Osteoblast (primary cell): Measurements from ENCODE around the gene VEGFA. TPM values are rescaled to one million over a fixed set of nuclear protein-coding genes. Genes with fewer than 3 reads are reported as not detected.

Experiments
- DNase-seq: peaks from one replicate; pipeline ENCODE4 v3.0.0; 2011; ENCODE audit warnings: low spot score, mixed read lengths; ENCODE audit not compliant: insufficient read length; ENCODE audit errors: missing footprints
- H2AFZ ChIP-seq: 2 replicates; pipeline ENCODE4 v1.6.0; 2011; ENCODE audit warnings: mild to moderate bottlenecking, low read length
- H3K27ac ChIP-seq: 2 replicates; pipeline ENCODE4 v1.5.1; 2011; ENCODE audit warnings: mild to moderate bottlenecking, low read depth, low read length, moderate library complexity
- H3K27me3 ChIP-seq: 2 replicates; pipeline ENCODE4 v1.6.0; 2012; ENCODE audit warnings: mild to moderate bottlenecking, control low read depth, inconsistent platforms, low read length, moderate library complexity; ENCODE audit not compliant: insufficient read depth
- H3K36me3 ChIP-seq: 2 replicates; pipeline ENCODE4 v1.5.1; 2011; ENCODE audit warnings: mild to moderate bottlenecking, low read length, control low read depth, moderate library complexity; ENCODE audit not compliant: insufficient read depth
- H3K4me1 ChIP-seq: 2 replicates; pipeline ENCODE4 v1.5.1; 2011; ENCODE audit warnings: mild to moderate bottlenecking, low read length, control low read depth, moderate library complexity; ENCODE audit not compliant: insufficient read depth
- H3K4me2 ChIP-seq: 2 replicates; pipeline ENCODE4 v1.6.0; 2011; ENCODE audit warnings: mild to moderate bottlenecking, low read length; ENCODE audit not compliant: insufficient read depth
- H3K4me3 ChIP-seq: fragments of 200-600 bp; sonication (generic); 3 replicates; pipeline ENCODE4 v1.5.1; 2012; ENCODE audit warnings: mild to moderate bottlenecking, low read length, inconsistent platforms; ENCODE audit not compliant: insufficient read depth
- H3K79me2 ChIP-seq: 2 replicates; pipeline ENCODE4 v1.6.0; 2012; ENCODE audit warnings: mild to moderate bottlenecking, low read length, control low read depth, inconsistent platforms; ENCODE audit not compliant: insufficient read depth
- H3K9me3 ChIP-seq: 2 replicates; pipeline ENCODE4 v1.5.1; 2011; ENCODE audit warnings: low read depth, low read length, control low read depth
- H4K20me1 ChIP-seq: 2 replicates; pipeline ENCODE4 v1.6.0; 2012; ENCODE audit warnings: mild to moderate bottlenecking, low read length, control low read depth; ENCODE audit not compliant: insufficient read depth
- total RNA-seq: library from RNA; depleted of rRNA; stranded (reverse); fragments of >200 nt; gene quantifications from 2 replicates; pipeline ENCODE4 v1.2.3, GENCODE V29; 2012
- TF ChIP-seq, protein P1 (sequence below): IDR thresholded peaks from 2 replicates; pipeline ENCODE4 v1.5.1; 2011; ENCODE audit warnings: mild to moderate bottlenecking, low read depth, low read length, moderate library complexity; ENCODE audit errors: extremely low read depth

Gene VEGFA
- total RNA-seq, 1 donor = 193 TPM

DNA sequence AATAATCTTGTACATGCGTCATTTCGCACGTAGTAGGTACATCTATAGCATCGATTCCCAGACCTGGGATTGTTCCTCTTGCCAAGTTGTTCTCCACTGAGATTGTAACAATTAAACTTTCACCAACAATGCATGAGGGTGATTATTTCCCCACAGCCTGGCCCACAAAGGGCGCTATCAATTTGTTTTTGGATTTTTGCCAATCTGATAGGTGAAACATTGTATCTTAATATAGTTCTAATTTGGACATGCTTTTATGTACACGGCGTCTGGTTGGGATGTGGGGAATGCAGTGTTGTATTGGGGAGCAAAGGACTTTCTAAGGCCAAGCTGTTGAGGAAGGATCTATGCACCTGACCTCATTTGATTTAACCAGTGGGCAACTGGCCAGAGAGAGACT lies 59.5 kb downstream of the VEGFA start:
- no peak overlapping the region for H3K4me2 ChIP-seq

DNA sequence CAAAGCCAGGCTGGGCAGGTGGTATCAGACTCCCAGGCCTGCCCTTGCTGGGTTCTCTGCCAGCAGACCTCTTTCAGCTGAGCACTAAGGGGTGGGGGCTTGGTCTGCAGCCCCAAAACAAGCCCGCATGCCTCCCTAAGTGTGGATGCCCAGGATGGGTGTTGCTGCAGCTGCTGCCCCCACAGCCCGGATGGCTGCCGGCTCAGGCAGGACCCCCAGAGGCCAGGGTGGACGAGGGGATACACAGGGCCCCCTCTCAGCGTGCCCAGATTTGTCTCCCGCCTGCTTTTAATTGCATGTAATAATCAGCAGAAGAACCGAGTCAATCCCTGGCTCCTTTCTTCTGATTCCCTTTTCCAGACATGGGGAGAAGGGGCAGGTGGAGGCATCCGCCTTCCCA lies 60.8 kb downstream of the VEGFA start:
- H3K27me3 ChIP-seq = peaks cover 8% of the 10 kb centered on the region
- no peaks in the 10 kb centered on the region for H3K9me3 ChIP-seq
- no peaks in the 10 kb centered on the region for H4K20me1 ChIP-seq
- no peaks in the 10 kb centered on the region for H3K4me1 ChIP-seq
- H3K79me2 ChIP-seq = no peaks in the 10 kb centered on the region
- DNase-seq = no peak
- no peaks in the 10 kb centered on the region for H3K36me3 ChIP-seq
- no peak overlapping the region for H2AFZ ChIP-seq
- H3K4me3 ChIP-seq = no peak overlapping the region
- TF ChIP-seq, protein P1, sequence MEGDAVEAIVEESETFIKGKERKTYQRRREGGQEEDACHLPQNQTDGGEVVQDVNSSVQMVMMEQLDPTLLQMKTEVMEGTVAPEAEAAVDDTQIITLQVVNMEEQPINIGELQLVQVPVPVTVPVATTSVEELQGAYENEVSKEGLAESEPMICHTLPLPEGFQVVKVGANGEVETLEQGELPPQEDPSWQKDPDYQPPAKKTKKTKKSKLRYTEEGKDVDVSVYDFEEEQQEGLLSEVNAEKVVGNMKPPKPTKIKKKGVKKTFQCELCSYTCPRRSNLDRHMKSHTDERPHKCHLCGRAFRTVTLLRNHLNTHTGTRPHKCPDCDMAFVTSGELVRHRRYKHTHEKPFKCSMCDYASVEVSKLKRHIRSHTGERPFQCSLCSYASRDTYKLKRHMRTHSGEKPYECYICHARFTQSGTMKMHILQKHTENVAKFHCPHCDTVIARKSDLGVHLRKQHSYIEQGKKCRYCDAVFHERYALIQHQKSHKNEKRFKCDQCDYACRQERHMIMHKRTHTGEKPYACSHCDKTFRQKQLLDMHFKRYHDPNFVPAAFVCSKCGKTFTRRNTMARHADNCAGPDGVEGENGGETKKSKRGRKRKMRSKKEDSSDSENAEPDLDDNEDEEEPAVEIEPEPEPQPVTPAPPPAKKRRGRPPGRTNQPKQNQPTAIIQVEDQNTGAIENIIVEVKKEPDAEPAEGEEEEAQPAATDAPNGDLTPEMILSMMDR = no peak
- no peak overlapping the region for H3K4me2 ChIP-seq
- no peak overlapping the region for H3K27ac ChIP-seq

More for the DNA sequence above, 59.5 kb downstream of the VEGFA start:
- Histone ChIP-seq H3K79me2 (no peaks in the 10 kb centered on the region), H2AFZ (no peak overlapping the region), H3K36me3 (no peaks in the 10 kb centered on the region), H3K27me3 (peaks cover 10% of the 10 kb centered on the region), H4K20me1 (no peaks in the 10 kb centered on the region), H3K4me3 (no peak overlapping the region), H3K4me1 (no peaks in the 10 kb centered on the region), H3K9me3 (no peaks in the 10 kb centered on the region), H3K27ac (no peak overlapping the region)
- no peak for DNase-seq
- TF ChIP-seq, protein P1 = no peak

DNA sequence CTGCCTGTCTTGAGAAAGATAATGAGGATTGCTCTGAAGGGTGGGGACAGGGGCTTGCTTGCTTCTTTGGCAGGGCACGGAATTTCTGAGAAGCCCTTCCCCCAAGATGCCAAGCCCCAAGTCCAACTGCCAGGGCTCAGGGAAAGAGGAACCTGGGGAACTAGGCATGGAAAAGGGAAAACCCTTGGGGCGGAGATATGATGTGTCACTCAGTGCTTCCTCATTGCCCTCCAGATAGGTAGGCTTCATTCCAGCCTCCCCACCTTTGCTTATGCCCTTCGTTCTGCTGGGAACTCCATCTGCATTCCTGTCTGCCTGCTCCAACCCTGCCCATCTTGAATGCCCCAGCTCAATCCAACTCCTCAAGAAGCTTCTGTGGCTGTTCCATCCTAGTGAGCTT lies 61.2 kb downstream of the VEGFA start:
- H3K79me2 ChIP-seq = no peaks in the 10 kb centered on the region
- no peaks in the 10 kb centered on the region for H4K20me1 ChIP-seq
- TF ChIP-seq, protein P1 = no peak
- H3K27me3 ChIP-seq = peaks cover 8% of the 10 kb centered on the region
- no peaks in the 10 kb centered on the region for H3K36me3 ChIP-seq
- H3K4me3 ChIP-seq = no peak overlapping the region
- no peak overlapping the region for H2AFZ ChIP-seq
- peaks cover 2% of the 10 kb centered on the region for H3K4me1 ChIP-seq
- H3K4me2 ChIP-seq = no peak overlapping the region
- DNase-seq = no peak
- H3K27ac ChIP-seq = no peak overlapping the region
- H3K9me3 ChIP-seq = no peaks in the 10 kb centered on the region

DNA sequence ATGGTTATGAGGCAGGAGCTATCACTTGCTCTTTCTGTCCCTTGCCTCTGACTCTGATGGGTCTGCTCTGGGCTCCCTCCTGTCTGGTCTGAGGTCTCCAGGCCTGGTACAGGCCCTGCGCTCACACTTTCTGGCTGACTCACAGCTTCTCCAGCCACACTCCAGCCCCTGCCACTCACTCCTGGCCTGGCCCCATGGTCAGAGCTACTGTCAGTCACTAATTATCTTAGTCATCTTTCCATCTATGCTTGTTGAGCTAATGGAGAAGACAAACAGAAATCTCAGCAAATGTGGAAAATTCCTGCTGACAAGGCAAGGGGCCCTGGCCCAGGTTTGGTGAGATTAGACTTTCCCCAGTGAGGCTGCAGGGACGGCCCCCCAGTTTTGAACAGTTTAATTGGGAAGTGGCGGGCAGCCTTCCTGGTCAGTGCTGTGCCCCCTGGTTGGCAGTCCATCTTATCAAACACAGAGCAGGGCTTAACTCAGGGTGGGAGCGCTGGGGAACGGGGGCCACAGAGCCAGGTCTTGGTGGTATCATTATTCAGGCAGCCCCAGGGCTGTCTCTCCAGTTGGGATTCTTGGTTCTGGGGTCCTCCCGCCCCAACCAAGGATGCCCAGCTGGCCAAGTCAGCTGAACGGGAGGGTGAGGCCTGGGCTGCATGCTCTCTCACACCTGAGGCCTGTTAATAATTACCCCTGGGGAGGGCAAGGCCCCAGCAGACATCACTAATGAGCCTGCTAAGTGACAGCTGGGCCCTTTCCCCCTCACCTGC lies 63.4 kb downstream of the VEGFA start:
- Histone ChIP-seq H3K4me3 (no peak overlapping the region), H4K20me1 (no peaks in the 10 kb centered on the region), H3K79me2 (no peaks in the 10 kb centered on the region), H3K9me3 (no peaks in the 10 kb centered on the region), H3K27ac (no peak overlapping the region), H3K4me1 (peaks cover 11% of the 10 kb centered on the region), H2AFZ (no peak overlapping the region), H3K27me3 (peaks cover 8% of the 10 kb centered on the region), H3K36me3 (no peaks in the 10 kb centered on the region), H3K4me2 (no peak overlapping the region)
- TF ChIP-seq, protein P1 = no peak
- DNase-seq = peak; percentile 83
